GM21825 (cell line): ENCODE data around the gene EZH2.

Experiments used
- ATAC-seq: cut with Tn5 transposase; IDR thresholded peaks from one replicate; pipeline ENCODE4 v1.9.1; 2021; ENCODE audit warnings: mild to moderate bottlenecking, moderate library complexity; ENCODE audit not compliant: unreplicated experiment

Gene EZH2

DNA sequence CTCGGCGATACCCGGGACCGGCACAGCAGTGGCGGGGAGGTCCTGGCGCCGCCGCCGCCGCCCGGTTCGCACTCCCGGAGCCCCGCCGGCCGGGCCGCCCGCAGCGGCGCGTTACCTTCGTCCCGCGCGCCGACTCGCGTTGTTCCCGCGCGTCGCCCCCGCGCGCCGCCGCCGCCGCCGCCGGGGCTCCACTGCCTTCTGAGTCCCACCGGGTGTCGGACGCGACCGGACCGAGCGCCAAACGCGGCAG lies at the start of gene EZH2:
TSS of gene EZH2 (minus strand) at position 243 of the 250 bp plus-strand sequence. CDS start 36,993 bp downstream, outside the sequence.
- ATAC-seq: peak; percentile 31

DNA sequence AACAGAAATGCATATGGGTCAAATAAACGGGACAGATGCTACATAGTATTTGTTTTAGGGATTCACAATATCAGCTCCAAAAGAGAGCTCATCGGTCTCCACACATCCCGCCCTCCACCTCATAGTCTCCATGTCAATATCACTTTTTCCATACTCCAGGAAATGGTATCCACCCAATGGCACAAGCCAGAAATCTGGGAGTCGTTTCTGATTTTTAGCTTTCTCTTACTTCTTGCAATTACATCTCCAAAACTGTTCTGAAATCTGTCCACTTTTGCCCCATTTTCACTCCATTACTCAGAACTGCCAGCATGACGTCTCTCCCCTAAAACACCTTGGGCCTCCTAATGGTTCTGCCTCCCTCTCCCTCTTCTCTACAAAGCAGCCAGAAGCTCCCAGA lies 47.4 kb upstream of the EZH2 start:
- no peak for ATAC-seq

DNA sequence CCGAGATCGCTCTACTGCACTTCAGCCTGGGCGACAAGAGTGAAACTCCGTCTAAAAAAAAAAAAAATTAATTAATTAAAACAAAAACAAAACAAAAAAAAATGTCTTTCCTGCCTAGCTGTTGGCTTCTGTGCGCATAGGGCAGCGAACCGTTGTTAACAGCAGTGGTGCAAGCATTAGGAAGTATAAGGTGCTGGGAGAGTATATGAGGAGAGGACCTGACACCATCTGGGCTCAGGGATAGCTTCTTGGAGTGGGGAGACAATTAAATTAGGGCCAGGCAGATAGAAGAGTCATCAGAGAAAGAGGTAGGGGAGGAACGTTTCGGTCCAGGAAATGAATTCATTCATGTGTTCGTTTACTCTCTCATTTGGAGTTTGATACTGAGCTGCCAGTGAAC lies 46.2 kb upstream of the EZH2 start:
- ATAC-seq: no peak

DNA sequence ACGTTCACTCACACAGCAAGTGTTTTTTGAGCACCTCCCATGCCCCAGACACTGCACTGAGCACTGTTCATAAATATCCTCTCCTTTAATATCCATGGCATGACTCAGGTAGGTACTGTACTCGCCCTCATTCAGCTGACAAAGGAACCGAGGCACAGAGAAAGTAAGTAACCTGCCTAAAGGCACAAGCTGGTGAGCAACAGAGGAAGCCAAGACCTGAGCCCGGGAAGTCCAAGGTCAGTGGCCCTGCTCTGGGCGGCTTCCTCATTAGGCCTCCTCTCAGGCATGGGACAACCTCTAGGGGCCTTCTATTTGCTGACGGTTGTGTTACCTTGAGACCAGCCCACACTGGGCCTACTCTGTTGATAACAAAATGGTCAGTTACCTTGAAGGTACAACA lies 45.1 kb upstream of the EZH2 start:
- ATAC-seq: no peak

DNA sequence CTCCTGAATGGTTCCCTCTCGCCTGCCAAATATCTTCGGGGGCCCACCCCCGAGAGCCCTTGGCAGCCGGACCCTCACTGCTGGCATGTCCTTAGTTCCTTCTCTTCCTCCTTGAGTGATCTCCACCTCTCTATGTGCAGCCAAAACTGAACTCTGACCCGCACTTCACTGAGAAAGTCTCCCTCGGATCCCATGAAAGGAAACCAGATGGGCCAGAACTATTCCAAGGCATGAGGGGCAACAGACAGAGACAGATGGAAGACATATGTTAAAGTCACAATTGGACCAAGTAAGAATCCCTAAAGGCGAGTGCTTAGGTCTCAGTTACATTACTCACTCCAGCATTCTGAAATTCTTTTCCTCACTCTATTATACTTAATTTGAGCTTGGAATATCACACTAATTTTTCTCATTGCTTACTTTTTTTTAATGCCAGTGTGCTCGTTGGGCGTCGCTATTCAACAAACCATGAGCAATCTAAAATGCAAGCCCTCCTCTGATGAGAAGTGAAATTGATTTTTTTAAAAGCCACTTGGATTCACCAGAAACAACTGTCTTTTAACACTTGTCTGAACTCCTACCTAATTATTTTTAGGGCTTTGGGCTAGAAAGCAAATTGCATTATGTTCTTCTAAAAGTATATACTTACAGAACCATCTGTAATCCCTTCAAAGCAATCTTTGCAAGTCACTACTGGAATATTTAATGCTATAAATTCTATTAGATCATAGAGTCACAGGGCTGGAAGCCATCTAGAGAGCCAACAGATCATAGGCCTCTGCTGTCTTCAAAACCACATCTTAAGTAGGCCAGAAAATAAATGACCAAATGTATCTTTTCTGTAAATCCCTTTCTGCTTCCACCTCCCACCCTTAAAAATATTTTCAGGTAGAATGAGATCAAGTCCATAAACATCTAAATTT lies 43.3 kb upstream of the EZH2 start:
- no peak for ATAC-seq

DNA sequence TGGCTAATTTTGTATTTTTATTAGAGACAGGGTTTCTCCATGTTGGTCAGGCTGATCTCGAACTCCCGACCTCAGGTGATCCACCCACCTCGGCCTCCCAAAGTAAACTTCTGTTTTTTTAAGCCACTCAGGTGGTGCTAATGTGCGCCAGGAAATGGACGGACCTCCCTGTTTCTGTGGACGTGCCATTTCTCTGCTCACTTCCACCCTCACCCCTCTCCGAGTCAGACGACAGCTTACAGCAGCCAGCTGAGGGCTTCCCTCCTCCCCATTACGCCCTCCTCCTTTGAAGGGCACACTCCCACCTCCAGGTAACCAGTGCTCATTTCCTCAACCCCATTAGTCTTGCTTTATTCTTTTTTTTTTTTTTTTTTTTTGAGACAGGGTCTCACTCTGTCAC lies 41.7 kb upstream of the EZH2 start:
- no peak for ATAC-seq

DNA sequence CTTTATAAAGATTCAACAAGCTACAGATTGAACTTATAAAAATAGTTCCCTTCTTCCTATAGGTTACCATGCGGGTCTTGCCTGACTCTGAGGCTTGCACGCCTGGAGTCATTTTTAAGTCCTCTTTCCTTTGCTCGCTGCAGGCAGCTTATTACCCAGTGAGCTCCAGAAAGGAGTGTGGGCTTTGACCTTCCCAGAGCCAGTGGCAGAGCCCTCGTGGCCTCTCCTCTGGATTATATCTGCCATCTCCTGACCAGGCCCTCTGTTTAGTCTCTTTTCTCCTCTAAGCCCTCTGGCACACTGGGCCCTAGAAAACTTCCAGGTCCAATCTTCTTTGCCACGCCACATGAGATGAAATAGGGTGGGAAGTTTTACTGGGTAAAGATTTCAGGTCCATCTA lies 39.9 kb upstream of the EZH2 start:
- ATAC-seq: no peak

DNA sequence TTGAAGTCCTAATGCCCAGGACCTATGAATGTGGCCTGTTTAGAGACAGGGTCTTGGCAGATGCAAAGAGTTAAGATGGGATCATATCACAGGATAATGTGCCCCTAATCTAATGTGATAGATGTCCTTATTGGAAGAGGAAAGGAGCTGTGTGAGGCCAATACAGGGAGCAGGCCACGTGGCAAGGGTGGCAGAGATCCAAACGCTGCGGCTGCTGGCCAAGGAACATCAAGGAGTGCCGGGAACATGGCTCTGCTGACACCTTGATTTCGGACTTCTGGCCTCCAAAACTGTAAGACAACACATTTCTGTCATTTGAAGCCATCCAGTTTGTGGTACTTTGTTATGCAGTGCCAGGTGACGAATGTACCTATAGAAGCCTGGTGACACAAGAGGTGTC lies 37.7 kb upstream of the EZH2 start:
- ATAC-seq: no peak

DNA sequence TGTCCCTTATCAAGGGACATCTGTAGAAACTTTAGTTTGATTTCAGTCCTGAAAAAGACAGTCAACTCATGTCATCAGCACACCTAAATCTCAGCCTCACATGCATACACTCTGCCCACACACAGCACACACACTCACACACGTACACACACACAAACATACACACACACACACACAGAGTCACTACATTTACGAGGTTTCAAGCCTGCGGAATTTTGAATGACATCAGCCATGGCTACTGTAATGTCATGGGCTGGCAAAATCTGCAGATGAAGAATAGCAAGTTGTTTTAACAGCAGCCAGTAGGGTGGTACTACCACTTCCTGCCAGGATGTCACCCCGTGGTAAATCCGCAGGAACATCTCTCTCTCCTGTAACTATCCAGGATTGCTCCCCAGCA lies 37.1 kb upstream of the EZH2 start:
- ATAC-seq: no peak

DNA sequence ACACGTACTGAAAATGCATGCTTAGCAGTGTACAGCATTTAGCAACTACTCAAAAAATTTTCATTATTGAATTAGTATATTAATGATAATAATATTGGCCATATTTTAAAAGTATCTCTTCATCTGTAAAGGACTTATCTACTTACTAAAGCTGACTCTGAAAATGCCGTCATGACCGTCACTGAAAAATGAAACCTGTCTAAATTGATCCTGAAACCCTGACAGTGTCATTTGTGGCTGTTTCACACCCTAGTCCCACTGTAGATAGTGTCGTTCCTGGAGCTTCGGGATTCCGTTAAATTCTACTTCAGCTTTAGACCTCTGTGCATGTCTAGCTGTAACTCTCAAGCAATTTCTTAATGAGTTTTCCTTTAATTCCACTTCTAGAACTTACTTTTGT lies 35.8 kb upstream of the EZH2 start:
- ATAC-seq: no peak

DNA sequence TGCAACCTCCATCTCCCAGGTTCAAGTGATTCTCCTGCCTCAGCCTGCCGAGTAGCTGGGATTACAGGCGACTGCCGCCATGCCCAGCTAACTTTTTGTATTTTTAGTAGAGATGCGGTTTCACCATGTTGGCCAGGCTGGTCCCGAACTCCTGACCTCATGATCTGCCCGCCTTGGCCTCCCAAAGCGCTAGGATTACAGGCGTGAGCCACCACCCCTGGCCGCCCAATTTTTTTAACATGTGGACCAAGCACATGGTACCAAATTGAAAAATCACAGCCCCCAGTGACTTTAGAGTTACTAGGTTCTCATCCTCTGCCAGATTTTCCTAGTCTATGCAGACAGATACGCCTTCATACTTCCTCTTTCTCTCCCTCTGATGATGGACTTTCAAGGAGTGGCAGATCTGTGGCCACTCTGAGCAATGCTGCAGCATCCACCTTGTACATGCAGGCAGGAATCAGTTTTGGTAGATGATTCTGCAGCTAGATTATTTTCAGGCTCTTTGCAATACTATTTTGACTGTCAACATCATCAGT lies 34.0 kb upstream of the EZH2 start:
- ATAC-seq: no peak

DNA sequence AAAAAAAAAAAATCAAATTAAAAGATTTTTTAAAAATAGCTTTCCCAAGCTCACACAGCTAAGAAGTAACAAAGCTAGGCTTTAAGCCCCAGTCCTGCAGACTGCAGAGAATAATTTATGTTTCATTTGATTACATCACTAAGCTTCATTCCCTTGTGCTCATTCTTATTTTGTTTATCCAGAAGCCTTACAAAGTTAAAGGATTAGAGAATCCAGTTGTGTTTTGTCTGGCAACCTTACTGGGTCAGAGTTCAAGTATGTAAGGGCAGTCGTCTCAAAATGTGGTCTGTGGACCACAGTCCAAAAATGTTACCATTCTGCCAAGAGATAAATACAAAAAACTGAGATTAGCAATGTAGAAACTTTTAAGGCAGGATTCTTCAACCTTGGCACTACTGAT lies 32.1 kb upstream of the EZH2 start:
- ATAC-seq: no peak

DNA sequence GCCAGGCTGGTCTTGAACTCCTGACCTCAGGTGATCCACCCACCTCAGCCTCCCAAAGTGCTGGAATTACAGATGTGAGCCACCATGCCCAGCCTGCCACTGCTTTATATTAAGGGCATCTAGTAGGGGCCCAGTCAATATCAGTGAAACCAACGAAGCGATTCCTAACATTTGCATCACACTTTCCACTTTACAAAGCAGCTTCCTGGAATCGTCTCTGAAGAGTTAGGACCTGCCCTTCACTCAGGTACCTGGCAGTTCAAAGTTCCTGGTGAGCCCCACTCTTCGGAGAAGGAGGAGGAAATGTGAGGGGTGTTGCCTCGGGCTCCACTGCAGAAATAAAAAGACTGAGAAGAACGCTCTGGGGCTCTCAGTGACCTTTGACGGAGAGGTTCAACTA lies 31.1 kb upstream of the EZH2 start:
- ATAC-seq: no peak

DNA sequence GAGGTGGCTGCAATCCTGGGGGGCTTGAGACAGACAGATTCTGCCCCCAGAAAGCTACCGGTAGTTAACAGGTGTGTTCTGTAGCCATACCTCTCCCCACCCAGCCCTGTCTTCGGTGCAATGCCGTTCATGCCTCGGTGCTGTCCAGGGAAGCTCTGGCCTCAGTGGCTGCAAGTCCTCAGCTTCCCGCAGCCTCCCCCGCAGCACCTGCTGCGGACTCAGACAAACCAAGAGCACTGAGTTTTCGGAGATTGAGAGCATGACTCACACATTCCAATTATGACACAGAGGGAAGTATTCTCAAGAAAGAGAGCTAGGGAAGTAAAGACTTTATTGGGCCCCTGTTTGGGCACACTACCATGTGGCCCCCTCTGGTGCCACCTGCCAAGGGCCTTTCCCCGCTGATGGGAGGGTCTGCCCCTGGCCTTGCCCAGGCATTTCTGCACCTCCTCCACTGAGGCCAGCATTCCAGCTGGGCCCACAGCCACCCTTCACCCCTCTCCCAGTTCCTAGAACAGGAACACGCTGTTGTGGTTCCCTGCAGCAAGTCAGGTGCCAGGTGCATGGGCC lies 30.2 kb upstream of the EZH2 start:
- peak; percentile 65 for ATAC-seq

DNA sequence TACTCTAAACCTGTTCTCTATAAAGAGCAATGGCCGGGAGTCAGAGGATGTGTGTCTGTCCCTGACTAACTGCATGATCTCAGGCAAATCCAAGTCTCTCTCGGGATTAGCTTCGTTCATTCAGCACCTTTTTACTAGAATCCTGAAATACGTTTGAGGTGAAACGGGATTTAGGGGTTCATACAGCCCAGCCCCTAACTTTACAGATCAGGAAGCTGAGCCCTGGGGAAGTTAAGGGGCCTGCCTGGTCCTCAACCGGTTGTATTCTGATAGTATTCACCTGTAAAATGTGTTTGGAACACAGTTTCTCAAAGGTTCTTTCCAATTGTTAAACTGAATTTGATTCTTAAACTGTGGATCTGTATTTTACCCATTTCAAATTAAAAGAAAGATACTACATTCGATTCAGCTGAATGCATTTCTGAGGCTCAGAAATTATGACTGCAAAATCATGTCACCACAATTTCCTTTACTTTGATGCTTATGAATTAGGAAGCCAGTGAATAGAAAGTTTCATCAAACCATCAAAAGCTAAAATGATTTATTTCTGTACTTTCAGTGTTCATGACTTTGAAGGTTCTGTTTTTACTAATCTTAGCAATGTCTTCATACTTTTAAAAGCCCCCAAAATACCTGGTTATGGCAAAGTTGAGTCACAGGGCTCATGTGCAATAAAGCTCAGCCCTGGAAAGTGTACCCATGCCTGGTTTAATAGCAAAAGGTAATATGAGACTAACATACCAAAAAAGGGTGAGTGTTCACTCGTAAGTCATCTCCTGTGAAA lies 28.9 kb upstream of the EZH2 start:
- peak; percentile 47 for ATAC-seq

DNA sequence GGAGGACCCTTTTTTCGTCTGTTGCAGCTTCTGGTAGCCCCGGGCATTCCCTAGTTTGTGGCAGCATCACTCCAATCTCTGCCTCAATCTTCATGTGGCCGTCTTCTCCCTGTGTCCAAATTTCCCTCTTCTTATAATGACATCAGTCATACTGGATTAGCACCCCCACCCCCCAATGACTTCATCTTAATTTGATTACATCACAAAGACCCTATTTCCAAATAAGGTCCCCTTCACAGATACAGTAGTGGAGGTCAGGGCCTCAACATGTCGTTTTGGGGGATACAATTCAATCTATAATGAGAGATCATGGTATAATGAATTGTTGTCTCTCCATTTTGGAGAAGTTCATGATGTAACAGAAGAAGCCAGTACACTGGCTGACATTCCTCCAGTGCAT lies 28.1 kb upstream of the EZH2 start:
- ATAC-seq: no peak

DNA sequence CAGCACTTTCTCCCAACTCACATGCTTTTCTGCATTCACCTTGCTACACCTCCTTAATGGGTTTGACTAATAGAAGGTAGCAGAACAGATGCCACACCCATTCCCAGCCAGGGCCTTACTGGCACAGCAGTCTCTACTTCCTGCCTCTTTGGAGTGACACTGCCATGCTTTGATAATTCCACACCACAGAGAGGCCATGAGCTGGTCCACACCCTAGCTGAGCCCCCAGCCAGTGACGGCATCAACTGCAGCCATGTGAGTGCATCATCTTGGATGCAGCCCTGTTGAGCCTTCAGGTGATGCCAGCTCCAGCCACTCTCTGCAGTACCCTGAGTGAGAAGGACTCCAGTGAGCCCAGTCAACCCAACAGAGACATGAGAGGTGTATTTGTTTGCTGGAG lies 27.5 kb upstream of the EZH2 start:
- no peak for ATAC-seq

DNA sequence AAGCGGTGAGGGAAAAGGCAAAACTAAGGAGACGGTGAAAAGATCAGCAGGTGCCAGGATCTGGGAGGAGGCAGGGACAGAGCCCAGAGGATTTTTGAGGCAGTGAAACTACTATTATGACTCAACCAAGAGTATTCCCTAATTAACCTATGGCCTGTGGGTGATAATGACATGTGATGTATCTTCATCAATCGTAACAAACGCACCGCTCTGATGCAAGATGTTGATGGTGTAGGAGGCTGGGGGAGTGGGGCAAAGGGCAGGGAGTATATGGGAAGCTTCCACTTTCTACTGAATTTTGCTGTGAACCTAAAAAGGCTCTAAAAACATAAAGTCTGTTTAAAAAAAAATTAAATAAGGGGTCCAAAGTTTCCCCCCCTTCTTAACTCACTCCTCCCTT lies 25.5 kb upstream of the EZH2 start:
- no peak for ATAC-seq

DNA sequence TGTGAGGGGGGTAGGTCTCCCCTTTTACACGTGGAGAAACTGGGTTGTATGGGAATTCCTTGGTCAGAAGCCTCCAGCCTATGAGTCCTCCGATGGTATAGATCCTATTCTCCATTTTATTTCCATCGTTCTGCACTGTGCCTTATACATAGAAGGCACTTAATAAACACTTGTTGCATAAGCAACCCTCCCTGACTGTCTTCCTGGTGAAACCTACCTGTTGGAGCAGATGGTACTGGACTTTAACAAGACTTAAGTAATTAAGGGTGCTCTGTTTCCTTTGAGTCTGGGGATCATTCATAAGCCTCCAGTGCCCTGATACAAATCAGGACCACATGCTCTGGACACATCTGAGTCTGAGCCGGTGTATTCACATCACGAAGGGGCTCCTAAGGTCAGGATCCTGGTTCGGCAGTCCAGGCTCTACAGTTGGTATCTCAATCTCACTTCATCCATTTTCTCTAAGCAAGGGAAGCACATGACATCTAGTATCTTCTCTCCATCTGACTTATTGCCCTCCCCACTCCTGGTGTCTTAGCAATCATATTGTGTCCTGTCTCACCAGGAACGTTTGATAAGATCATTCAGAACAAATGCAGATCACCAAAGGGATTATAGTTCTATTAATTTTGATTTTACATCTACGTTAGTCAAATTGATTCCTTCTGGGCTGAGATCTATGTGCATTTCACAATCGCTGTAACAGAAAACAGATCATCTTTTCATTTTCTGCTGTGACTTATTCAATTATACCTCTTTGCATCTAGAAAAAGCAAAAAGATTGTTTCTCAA lies 22.8 kb upstream of the EZH2 start:
- ATAC-seq: no peak

DNA sequence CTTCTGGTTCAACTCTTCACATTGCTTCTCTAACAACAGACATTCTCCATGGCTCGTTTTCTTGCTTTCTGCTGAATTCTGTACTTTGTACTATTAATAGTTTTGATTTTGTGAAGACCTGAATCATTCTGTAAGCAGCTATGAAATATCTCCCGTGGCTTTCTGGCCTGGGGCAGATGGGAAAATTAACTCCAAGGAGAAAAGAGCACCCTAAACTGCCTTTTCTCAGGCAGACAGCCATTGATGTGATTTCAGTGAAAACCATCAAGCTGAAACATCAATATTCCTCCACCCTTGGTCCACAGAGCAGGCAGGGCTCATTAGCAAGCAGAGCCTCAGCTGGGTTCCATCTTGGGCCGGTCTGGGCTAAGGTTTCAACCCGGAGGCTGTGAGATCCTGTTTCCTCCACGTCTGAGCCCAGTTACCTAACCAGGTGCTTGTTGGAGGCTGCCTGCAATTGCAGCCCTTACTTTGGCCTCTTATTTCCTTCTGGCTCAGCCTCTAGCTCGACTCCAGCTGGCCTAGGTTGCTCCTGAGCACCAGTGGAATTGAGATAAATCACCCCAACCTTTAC lies 21.1 kb upstream of the EZH2 start:
- no peak for ATAC-seq

DNA sequence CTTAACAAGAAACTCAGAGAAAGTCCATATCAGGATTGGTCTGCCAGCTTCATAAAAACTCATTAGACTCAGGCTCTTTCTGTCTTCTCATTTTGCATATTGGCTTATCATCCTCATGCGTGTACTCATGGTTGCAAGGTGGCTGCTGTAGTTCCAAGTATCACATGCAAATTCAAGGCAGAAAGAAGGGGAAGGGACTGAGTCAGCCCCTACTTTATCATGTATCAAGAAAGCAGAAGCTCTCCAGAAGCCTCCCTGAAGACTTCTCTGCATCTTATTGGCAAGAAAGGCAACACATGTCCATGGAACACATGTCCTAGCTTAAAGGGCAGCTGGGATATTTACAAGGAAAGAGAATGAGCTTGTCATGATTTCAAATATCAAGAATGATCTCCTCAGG lies 19.4 kb upstream of the EZH2 start:
- no peak for ATAC-seq
